Muscle of leg (tissue), 11 donors: Measurements from ENCODE around the gene AGBL4. TPM values are rescaled to one million over a fixed set of nuclear protein-coding genes. Genes with fewer than 3 reads are reported as not detected.

Experiments
- DNase-seq: peaks from one replicate; pipeline ENCODE4 v3.0.0; 2013
- H3K27ac ChIP-seq: one replicate; pipeline ENCODE4 v1.5.1; 2013; ENCODE audit warnings: mild to moderate bottlenecking, low read length, control low read depth
- H3K27me3 ChIP-seq: one replicate; pipeline ENCODE4 v1.6.1; 2013; ENCODE audit warnings: low read length; ENCODE audit not compliant: control insufficient read depth, insufficient read depth
- H3K36me3 ChIP-seq: one replicate; pipeline ENCODE4 v1.6.1; 2013; ENCODE audit warnings: low read length; ENCODE audit not compliant: control insufficient read depth, insufficient read depth
- H3K4me1 ChIP-seq: one replicate; pipeline ENCODE4 v1.6.1; 2013; ENCODE audit warnings: low read length; ENCODE audit not compliant: control insufficient read depth, insufficient read depth
- H3K4me3 ChIP-seq: one replicate; pipeline ENCODE4 v1.5.1; 2013; ENCODE audit warnings: low read length, control low read depth
- H3K9me3 ChIP-seq: replicated peaks from 2 replicates; pipeline ENCODE4 v1.6.1; 2013; ENCODE audit warnings: low read depth, low read length; ENCODE audit not compliant: control insufficient read depth
- WGBS: methylation state at CpG from one replicate; pipeline ENCODE4 v1.1.5; 2013; ENCODE audit warnings: missing lambda C conversion rate; ENCODE audit not compliant: insufficient coverage; 5-methylcytosine and 5-hydroxymethylcytosine counted together
- polyA plus RNA-seq, 8 donors: library from polyadenylated mRNA; unstranded; fragments of 120-200 nt; gene quantifications; one replicate each; pipeline versions ENCODE4 v1.2.1 to v1.2.3, GENCODE V29; 2013; ENCODE audit warnings: inconsistent platforms in 1 of 8, low replicate concordance in 1 of 8; ENCODE audit not compliant: insufficient read length in 8 of 8, insufficient read depth in 1 of 8
- total RNA-seq: library from RNA; stranded (reverse); fragments of 120-200 nt; gene quantifications from one replicate; pipeline ENCODE4 v1.2.4, GENCODE V29; 2013

The AGBL4 gene
- total and polyA plus RNA-seq, 9 donors = 0.05 to 0.50 (median 0.18) TPM

DNA sequence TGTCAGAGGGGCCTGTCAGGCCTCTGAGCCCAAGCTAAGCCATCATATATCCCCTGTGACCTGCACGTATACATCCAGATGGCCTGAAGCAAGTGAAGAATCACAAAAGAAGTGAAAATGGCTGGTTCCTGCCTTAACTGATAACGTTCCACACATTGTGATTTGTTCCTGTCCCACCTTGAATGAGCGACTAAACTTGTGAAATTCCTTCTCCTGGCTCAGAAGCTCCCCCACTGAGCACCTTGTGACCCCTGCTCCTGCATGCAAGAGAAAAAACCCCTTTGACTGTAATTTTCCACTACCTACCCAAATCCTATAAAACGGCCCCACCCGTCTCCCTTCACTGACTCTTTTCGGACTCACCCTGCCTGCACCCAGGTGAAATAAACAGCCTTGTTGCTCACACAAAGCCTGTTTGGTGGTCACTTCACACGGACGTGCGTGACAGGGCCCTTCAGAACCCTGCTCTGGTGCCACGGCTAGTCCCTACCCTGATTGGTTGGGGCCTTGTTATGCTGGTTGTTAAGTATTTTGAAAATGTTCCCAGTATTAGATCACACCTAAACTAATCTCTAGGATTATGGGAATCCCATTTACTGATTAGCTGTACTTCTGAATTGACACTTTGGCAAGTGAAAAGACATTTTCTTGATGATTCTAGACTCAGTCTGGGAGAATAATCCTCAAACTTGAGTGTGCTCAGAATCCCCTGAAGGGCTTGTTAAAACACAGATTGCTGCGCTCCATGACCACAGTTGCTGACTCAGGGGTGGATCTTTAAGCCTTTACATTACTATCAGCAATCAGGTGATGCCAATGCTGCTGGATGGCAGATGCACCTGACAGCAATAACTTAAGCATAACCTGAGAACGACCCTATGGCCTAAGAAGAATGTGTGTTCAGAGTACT is 1523.0 kb downstream of the AGBL4 start:
- Histone ChIP-seq H3K27ac (no peak overlapping the region), H3K27me3 (no peaks in the 10 kb centered on the region), H3K4me1 (peaks cover 10% of the 10 kb centered on the region), H3K4me3 (no peak overlapping the region), H3K36me3 (no peaks in the 10 kb centered on the region), H3K9me3 (no peaks in the 10 kb centered on the region)
- WGBS = 38% methylated on average over 6 of the region's 12 CpGs
- DNase-seq = no peak

DNA sequence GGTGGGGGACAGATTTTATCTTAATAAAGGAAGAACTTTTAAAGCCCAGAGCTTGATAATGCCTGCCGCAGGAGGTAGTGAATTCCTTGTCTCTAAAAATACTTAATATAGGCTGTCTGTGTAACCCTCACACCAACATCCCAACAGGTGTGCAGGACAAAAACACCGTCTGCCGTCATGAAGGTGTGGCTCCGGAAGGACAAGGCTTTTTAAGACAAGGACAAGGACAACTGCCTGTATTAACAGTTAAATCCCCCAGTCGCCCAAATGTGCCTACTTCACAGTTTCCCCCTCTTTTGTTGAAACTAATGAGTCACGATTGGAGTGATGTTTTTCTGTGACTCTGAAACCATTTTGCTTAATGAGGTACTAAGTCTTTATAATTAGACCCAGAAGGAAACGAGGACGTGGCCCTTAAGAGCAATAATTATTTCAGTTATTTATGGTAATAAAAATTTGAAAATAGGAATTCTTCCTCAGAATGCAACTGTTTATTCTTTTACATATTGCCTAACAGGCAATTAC is 1524.5 kb downstream of the AGBL4 start:
- Histone ChIP-seq H3K9me3 (no peaks in the 10 kb centered on the region), H3K27me3 (no peaks in the 10 kb centered on the region), H3K4me1 (peaks cover 20% of the 10 kb centered on the region), H3K36me3 (no peaks in the 10 kb centered on the region), H3K27ac (no peak overlapping the region), H3K4me3 (no peak overlapping the region)
- 67% methylated on average over 3 of the region's 8 CpGs for WGBS
- DNase-seq = no peak

DNA sequence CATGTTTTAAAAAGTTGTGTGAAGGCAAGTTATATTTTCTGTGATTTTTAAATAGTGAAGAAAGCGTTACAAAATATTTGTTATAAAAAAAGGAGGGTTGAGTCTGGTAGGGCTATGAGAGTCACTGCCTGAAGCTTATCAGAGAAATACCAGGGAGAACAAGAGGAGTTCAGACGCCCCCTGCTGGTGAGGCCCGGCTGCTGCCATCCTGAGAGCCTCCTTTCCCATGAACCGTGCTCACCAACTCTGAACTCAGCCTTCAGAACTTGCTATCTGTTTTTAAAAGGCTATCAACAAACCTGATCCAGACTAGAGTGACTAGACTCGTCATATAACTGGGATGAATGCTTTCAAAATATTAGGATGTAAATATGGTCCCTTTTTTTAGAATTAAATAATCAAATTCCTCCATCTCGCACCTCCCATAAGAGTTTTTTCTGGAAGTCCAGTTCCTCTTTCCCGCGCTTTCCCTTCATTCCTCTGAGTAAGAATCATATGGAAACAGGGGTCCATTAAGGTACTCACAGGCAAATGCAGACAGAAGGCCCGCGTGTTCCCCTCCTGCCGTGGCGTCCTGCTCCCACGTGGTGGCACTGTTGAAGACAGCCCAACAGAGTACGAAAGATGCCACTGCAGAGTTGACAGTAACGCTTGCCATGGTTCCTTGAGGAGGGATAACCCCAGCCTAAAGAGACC is 1525.5 kb downstream of the AGBL4 start:
- peak; percentile 82 for DNase-seq
- no peak overlapping the region for H3K4me3 ChIP-seq
- WGBS = 23% methylated on average over 10 of the region's 15 CpGs

DNA sequence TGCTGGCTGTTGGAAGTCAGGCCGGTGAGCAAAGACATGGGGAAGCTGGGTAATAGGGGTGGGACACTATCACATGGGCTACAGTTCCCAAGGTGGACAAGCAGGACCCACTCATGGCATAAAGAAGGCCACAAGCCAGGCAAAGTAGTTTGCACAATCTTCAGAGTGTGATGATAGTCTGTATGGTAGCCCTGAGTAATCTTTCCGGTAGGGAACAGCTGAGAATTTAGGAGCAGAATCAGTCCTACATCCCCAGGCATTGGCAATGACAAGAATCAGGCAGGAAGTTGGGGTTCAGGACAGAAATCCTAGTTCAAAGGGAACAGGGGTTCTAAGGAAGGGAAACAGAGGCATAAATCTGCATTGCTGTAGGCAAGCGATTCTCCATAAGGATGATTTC is 1527.8 kb downstream of the AGBL4 start:
- Histone ChIP-seq H3K4me1 (peaks cover 42% of the 10 kb centered on the region), H3K9me3 (no peaks in the 10 kb centered on the region), H3K36me3 (no peaks in the 10 kb centered on the region), H3K27ac (no peak overlapping the region), H3K27me3 (no peaks in the 10 kb centered on the region), H3K4me3 (no peak overlapping the region)
- peak; percentile 9 for DNase-seq
- 95% methylated on average over 2 of the region's 3 CpGs for WGBS

More for the DNA sequence above, 1525.5 kb downstream of the AGBL4 start:
- no peak overlapping the region for H3K27ac ChIP-seq
- peaks cover 30% of the 10 kb centered on the region for H3K4me1 ChIP-seq
- H3K9me3 ChIP-seq = no peaks in the 10 kb centered on the region
- H3K36me3 ChIP-seq = no peaks in the 10 kb centered on the region
- no peaks in the 10 kb centered on the region for H3K27me3 ChIP-seq

DNA sequence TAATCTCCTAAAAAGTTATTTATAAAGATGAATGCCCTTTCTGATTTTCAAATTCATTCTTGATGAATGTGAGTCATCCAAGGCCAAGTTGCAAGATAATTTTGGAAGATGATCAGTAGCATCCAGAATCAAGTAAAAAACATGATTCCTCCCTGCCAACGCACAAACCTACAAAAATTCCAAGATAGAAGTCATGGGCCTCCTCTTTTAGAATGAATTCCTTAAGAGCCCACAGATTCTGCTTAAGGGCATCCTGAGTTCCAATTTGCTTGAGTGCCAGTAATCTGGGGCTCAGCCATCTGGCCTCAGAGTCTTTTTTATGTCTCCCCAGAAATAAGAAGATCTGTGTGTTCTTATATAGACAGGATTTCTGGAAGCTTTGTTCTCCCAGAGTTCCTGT is 1528.6 kb downstream of the AGBL4 start:
- H3K27me3 ChIP-seq = no peaks in the 10 kb centered on the region
- no peak for DNase-seq
- H3K36me3 ChIP-seq = no peaks in the 10 kb centered on the region
- H3K4me1 ChIP-seq = peaks cover 42% of the 10 kb centered on the region
- no peak overlapping the region for H3K4me3 ChIP-seq
- H3K27ac ChIP-seq = no peak overlapping the region
- H3K9me3 ChIP-seq = no peaks in the 10 kb centered on the region
- WGBS = 86% methylated on average over 1 of the region's 1 CpG

DNA sequence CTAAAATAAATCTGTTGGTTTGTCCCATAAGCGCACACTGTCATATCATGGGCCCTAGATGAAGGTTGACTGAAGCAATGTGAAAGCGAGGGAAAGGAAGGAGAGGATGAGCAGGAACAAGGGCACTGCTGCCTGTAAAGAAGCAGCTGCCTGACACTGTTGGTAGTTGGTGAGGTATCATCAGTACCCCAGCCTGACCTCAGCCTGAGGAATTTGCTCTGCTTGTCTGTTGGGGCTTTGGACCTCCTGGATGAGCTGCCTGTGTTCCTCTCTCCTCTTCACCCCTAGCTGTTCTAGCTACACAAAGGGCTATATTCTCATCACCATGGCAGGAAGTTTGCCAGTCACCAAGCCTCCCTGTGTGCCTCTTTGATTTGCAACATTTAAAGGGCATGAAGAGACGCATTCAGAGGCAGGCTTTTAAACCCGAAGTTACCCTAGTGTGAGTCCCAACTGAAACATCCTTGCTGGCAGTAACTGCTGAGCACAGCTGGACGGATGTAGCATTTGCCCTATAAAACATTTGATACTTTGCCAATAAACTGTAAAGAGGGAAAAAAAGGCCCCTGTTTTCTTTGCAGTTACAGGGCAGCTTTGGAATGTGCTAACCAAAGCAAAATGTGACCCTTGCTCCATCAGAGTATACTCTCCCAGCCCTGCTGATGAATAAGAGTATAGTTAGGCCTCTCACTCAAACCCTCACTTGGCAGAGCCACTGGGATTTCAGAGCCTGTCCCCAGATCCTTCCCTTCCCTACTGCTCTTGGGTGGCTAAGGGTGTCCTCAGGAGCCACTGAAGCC is 1529.6 kb downstream of the AGBL4 start:
- 46% methylated on average over 3 of the region's 5 CpGs for WGBS
- Histone ChIP-seq H3K36me3 (no peaks in the 10 kb centered on the region), H3K9me3 (no peaks in the 10 kb centered on the region), H3K4me3 (no peak overlapping the region), H3K27ac (peak overlapping the region; percentile 85), H3K4me1 (peaks cover 42% of the 10 kb centered on the region), H3K27me3 (no peaks in the 10 kb centered on the region)
- DNase-seq = peak; percentile 91

DNA sequence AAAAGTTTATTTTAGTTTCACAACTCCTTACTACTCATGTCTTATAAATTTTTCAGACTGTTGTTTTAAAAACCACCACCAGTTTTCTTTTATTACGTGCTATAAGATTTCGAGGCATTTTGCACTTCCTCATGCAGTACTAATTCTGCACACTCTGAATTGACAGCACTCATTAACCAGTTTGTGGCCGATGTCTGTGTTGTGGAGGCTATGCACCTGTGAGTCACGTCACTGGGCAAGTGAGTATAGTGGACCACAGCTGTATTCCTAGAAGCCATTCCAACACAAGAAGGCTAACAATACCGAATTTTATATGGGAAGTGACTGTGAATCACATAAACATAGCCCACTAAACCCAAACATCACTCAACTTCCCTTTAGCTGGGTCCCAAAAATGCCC is 1530.7 kb downstream of the AGBL4 start:
- peak; percentile 57 for DNase-seq
- WGBS = 100% methylated on average over 1 of the region's 5 CpGs
- Histone ChIP-seq H3K4me1 (peaks cover 39% of the 10 kb centered on the region), H3K4me3 (no peak overlapping the region), H3K36me3 (no peaks in the 10 kb centered on the region), H3K27ac (peak overlapping the region; percentile 85), H3K27me3 (no peaks in the 10 kb centered on the region), H3K9me3 (no peaks in the 10 kb centered on the region)

DNA sequence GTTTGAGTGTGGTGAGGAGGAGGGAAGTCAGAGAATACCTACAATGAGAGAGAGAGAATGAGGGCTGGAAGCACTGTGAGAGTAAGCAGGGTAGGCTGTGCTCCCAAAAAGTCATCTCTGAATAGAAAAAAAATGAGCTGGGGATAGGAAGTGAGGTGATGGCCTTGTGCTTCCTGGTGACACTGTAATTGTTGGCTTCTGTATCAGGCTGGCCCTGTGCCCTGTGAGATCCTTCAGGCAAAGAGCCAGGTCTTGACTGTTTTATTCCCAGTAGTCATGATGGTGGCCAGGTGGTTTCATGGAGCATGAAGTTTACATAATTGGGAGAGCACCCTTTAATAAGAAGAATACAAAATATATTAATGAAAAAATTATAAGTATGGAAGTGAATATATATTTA is 1531.4 kb downstream of the AGBL4 start:
- peak; percentile 51 for DNase-seq
- Histone ChIP-seq H3K9me3 (no peaks in the 10 kb centered on the region), H3K27me3 (no peaks in the 10 kb centered on the region), H3K4me3 (no peak overlapping the region), H3K36me3 (no peaks in the 10 kb centered on the region), H3K27ac (peak overlapping the region; percentile 75), H3K4me1 (peaks cover 38% of the 10 kb centered on the region)

DNA sequence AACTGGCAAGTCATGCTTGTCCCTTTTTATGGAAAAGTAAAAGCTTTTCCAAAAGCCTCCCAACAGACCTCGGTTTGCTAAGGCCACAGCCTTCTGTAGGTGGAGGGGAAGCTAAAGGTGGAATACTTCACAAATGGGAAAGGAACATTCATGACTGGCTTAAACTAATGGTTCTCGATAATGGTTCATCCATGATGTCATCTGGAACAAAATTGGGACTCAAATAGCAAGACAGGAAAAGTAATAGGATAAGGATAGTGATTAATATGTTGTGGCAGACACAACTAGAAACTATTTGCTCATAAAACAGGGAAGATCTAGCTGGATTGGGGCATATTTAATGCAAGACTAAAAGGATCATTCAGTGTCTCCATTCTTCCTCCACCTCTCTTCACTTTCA is 1535.0 kb downstream of the AGBL4 start:
- Histone ChIP-seq H3K4me1 (peaks cover 16% of the 10 kb centered on the region), H3K4me3 (no peak overlapping the region), H3K27me3 (no peaks in the 10 kb centered on the region), H3K9me3 (no peaks in the 10 kb centered on the region), H3K27ac (no peak overlapping the region), H3K36me3 (no peaks in the 10 kb centered on the region)
- WGBS = 80% methylated on average over 2 of the region's 2 CpGs
- DNase-seq = no peak
